ENCODE results near the gene PGLYRP2.
"Not testable (repeated sequence)": the region's sequence is repeated elsewhere in the genome, so short reads cannot be mapped to it uniquely, and the experiment has no call there.

DNA sequence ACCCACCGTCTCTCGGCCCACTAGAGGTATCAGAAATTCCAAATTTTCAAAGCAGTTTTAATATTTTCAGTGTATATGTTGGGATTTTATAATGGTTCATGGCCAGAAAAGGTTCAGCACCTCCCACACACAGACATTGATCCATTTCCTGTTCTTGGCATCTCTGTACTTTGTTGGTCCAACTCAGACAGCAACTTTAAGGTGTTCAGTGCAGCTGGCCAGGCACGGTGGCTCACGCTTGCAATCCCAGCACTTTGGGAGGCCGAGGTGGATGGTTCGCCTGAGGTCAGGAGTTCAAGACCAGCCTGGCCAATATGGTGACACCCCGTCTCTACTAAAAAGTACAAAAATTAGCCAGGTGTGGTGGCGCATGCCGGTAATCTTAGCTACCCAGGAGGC, 35.9 kb upstream of the PGLYRP2 start:
- TF ChIP-seq, protein P1, sequence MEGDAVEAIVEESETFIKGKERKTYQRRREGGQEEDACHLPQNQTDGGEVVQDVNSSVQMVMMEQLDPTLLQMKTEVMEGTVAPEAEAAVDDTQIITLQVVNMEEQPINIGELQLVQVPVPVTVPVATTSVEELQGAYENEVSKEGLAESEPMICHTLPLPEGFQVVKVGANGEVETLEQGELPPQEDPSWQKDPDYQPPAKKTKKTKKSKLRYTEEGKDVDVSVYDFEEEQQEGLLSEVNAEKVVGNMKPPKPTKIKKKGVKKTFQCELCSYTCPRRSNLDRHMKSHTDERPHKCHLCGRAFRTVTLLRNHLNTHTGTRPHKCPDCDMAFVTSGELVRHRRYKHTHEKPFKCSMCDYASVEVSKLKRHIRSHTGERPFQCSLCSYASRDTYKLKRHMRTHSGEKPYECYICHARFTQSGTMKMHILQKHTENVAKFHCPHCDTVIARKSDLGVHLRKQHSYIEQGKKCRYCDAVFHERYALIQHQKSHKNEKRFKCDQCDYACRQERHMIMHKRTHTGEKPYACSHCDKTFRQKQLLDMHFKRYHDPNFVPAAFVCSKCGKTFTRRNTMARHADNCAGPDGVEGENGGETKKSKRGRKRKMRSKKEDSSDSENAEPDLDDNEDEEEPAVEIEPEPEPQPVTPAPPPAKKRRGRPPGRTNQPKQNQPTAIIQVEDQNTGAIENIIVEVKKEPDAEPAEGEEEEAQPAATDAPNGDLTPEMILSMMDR (IDR thresholded peaks at IDR 0.05; ENCODE audit: low read depth, low read length, poor library complexity, severe bottlenecking) = not testable (repeated sequence)
- not testable (repeated sequence) for TF ChIP-seq EZH2phosphoT487 (IDR thresholded peaks at IDR 0.05; ENCODE audit: borderline replicate concordance, low read length)

Data from DOHH2 (cell line).